MG63 (cell line): Measurements from ENCODE around the gene MCEMP1. TPM values are rescaled to one million over a fixed set of nuclear protein-coding genes. Genes with fewer than 3 reads are reported as not detected.
A peak's percentile ranks its signal among the peaks of the same experiment; 100 is the strongest.

Experiments
- DNase-seq: peaks from one replicate; pipeline ENCODE4 v3.0.0-alpha.2; 2020
- H3K27me3 ChIP-seq: fragments of 250-450 bp; sonication (Bioruptor Pico); 2 replicates; pipeline ENCODE4 v1.5.1; 2020; ENCODE audit warnings: mild to moderate bottlenecking, moderate library complexity
- H3K36me3 ChIP-seq: fragments of 250-450 bp; sonication (Bioruptor Pico); 2 replicates; pipeline ENCODE4 v1.5.1; 2020; ENCODE audit warnings: mild to moderate bottlenecking, moderate library complexity
- H3K4me3 ChIP-seq: fragments of 250-450 bp; sonication (Bioruptor Pico); 2 replicates; pipeline ENCODE4 v1.5.1; 2020; ENCODE audit warnings: mild to moderate bottlenecking, moderate library complexity
- H3K9me3 ChIP-seq: fragments of 250-450 bp; sonication (Bioruptor Pico); 2 replicates; pipeline ENCODE4 v1.5.1; 2020; ENCODE audit warnings: mild to moderate bottlenecking, moderate library complexity
- total RNA-seq: library from RNA; depleted of rRNA; stranded (reverse); fragments of >200 nt; shearing (Covaris generic); gene quantifications from 2 replicates; pipeline ENCODE4 v1.2.3, GENCODE V29; 2014; ENCODE audit warnings: low replicate concordance

The MCEMP1 gene
- total RNA-seq, 1 experiment from 2014 or later, result not detected

GRCh38 chr19:7679771-7680605, 3.1 kb downstream of the MCEMP1 start:
- H3K27me3 ChIP-seq, result peaks cover 46% of the 10 kb centered on the region
- H3K4me3 ChIP-seq, result peak overlapping the region; percentile 97
- no peak for DNase-seq
- H3K36me3 ChIP-seq, result peaks cover 20% of the 10 kb centered on the region
- H3K9me3 ChIP-seq, result peaks cover 2% of the 10 kb centered on the region; the same call in 1 of the 2 replicates

GRCh38 chr19:7680606-7681339, 3.9 kb downstream of the MCEMP1 start, which contains the start of gene TRAPPC5:
TSS of gene TRAPPC5 (plus strand) at chr19:7680833. CDS start at chr19:7682254, 1,421 bp downstream.
- Histone ChIP-seq H3K9me3 (no peaks in the 10 kb centered on the region), H3K27me3 (peaks cover 45% of the 10 kb centered on the region), H3K36me3 (peaks cover 20% of the 10 kb centered on the region), H3K4me3 (peak within 1 kb of the TSS; percentile 97)
- peak; percentile 90 for DNase-seq

GRCh38 chr19:7681340-7682174, 4.7 kb downstream of the MCEMP1 start:
- Histone ChIP-seq H3K4me3 (peak overlapping the region; percentile 97), H3K9me3 (no peaks in the 10 kb centered on the region), H3K27me3 (peaks cover 37% of the 10 kb centered on the region), H3K36me3 (peaks cover 20% of the 10 kb centered on the region)
- DNase-seq, result peak; percentile 64

GRCh38 chr19:7682175-7682855, 5.4 kb downstream of the MCEMP1 start:
- no peak for DNase-seq
- Histone ChIP-seq H3K4me3 (peak overlapping the region; percentile 97; the same call in 1 of the 2 replicates), H3K27me3 (peaks cover 35% of the 10 kb centered on the region), H3K36me3 (peaks cover 20% of the 10 kb centered on the region), H3K9me3 (no peaks in the 10 kb centered on the region)

- peaks cover 39% of the 10 kb centered on the region for H3K27me3 ChIP-seq
- H3K9me3 ChIP-seq, result no peaks in the 10 kb centered on the region
- H3K36me3 ChIP-seq, result peaks cover 20% of the 10 kb centered on the region
- no peak overlapping the region for H3K4me3 ChIP-seq
- no peak for DNase-seq
Observed at GRCh38 chr19:7685546-7686445, 8.9 kb downstream of the MCEMP1 start.

GRCh38 chr19:7687177-7687576, 10.3 kb downstream of the MCEMP1 start:
- H3K4me3 ChIP-seq, result no peak overlapping the region
- H3K36me3 ChIP-seq, result peaks cover 20% of the 10 kb centered on the region
- 0 out of 2 replicates have a peak, but pooled peaks cover 5% of the 10 kb centered on the region for H3K9me3 ChIP-seq
- peaks cover 46% of the 10 kb centered on the region for H3K27me3 ChIP-seq
- DNase-seq, result no peak

GRCh38 chr19:7689165-7689564, 12.3 kb downstream of the MCEMP1 start:
- Histone ChIP-seq H3K4me3 (no peak overlapping the region), H3K27me3 (peaks cover 64% of the 10 kb centered on the region), H3K9me3 (peaks cover 12% of the 10 kb centered on the region; the same call in 1 of the 2 replicates), H3K36me3 (peaks cover 1% of the 10 kb centered on the region)
- no peak for DNase-seq

GRCh38 chr19:7690779-7691258, 13.9 kb downstream of the MCEMP1 start:
- Histone ChIP-seq H3K4me3 (no peak overlapping the region), H3K9me3 (peaks cover 12% of the 10 kb centered on the region; the same call in 1 of the 2 replicates), H3K36me3 (no peaks in the 10 kb centered on the region), H3K27me3 (peaks cover 74% of the 10 kb centered on the region)
- DNase-seq, result no peak

- DNase-seq, result no peak
- H3K9me3 ChIP-seq, result peaks cover 12% of the 10 kb centered on the region; the same call in 1 of the 2 replicates
- H3K27me3 ChIP-seq, result peaks cover 81% of the 10 kb centered on the region
- H3K4me3 ChIP-seq, result no peak overlapping the region
- H3K36me3 ChIP-seq, result no peaks in the 10 kb centered on the region
Observed at GRCh38 chr19:7691497-7691896, 14.6 kb downstream of the MCEMP1 start.

GRCh38 chr19:7692417-7693088, 15.7 kb downstream of the MCEMP1 start:
- no peak overlapping the region for H3K4me3 ChIP-seq
- peaks cover 12% of the 10 kb centered on the region; the same call in 1 of the 2 replicates for H3K9me3 ChIP-seq
- no peaks in the 10 kb centered on the region for H3K36me3 ChIP-seq
- peaks cover 85% of the 10 kb centered on the region for H3K27me3 ChIP-seq
- no peak for DNase-seq

- DNase-seq, result no peak
- Histone ChIP-seq H3K4me3 (no peak overlapping the region), H3K27me3 (peaks cover 89% of the 10 kb centered on the region), H3K9me3 (peaks cover 12% of the 10 kb centered on the region; the same call in 1 of the 2 replicates), H3K36me3 (no peaks in the 10 kb centered on the region)
Observed at GRCh38 chr19:7694499-7694898, 17.6 kb downstream of the MCEMP1 start.

- DNase-seq, result no peak
- peaks cover 83% of the 10 kb centered on the region for H3K27me3 ChIP-seq
- no peak overlapping the region for H3K4me3 ChIP-seq
- peaks cover 3% of the 10 kb centered on the region; the same call in 1 of the 2 replicates for H3K9me3 ChIP-seq
- H3K36me3 ChIP-seq, result no peaks in the 10 kb centered on the region
Observed at GRCh38 chr19:7697721-7698287, 20.9 kb downstream of the MCEMP1 start.

GRCh38 chr19:7698583-7698982, 21.7 kb downstream of the MCEMP1 start:
- H3K4me3 ChIP-seq, result no peak overlapping the region
- H3K27me3 ChIP-seq, result peaks cover 79% of the 10 kb centered on the region
- no peak for DNase-seq
- H3K36me3 ChIP-seq, result no peaks in the 10 kb centered on the region
- no peaks in the 10 kb centered on the region for H3K9me3 ChIP-seq

- H3K4me3 ChIP-seq, result no peak overlapping the region
- H3K36me3 ChIP-seq, result no peaks in the 10 kb centered on the region
- no peaks in the 10 kb centered on the region for H3K9me3 ChIP-seq
- no peak for DNase-seq
- H3K27me3 ChIP-seq, result peaks cover 81% of the 10 kb centered on the region
Observed at GRCh38 chr19:7699003-7699402, 22.1 kb downstream of the MCEMP1 start.
